ENCODE results near the gene PIP4K2C. TPM values are rescaled to one million over a fixed set of nuclear protein-coding genes. Genes with fewer than 3 reads are reported as not detected.

The PIP4K2C gene
- total RNA-seq, 1 experiment from 2014 or later: 37.1 TPM

DNA sequence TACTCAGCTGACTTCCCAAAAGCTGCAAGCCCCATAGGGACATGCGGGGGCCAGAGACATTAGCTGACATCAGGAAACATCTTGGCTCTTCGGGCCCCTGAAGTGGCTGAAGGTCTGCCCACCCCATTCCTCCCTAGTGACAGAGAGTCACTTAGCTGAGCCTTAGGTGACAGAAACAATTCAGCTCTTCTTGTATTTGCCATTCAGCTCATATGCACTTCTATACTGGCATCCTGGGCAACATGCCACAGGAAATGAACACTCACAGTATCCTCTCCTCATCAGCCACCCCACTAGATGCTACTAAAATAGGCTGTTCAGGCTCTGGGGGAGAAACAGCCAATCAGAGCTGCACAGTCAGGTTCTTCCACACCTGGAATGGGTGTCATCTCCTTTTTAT, 47.4 kb upstream of the PIP4K2C start:
- H3K9me3 ChIP-seq (ENCODE audit: control insufficient read depth, low read depth, low read length): no peaks in the 10 kb centered on the region
- Mint-ChIP-seq H3K9me3 (no peaks in the 10 kb centered on the region), H3K27me3 (ENCODE audit: low read depth) (peaks cover 8% of the 10 kb centered on the region), H3K4me1 (peaks cover 17 to 23% of the 10 kb centered on the region in 2 experiments), H3K27ac (peak overlapping the region in 1 of 3 experiments; percentile 57; a peak in 1 of 7 replicates), H3K36me3 (ENCODE audit: insufficient read depth in 1 of 3, low read depth in 3 of 3) (peaks cover 0 to 41% (median 32%) of the 10 kb centered on the region in 3 experiments; a peak in 6 of 7 replicates), H3K4me3 (no peak overlapping the region; a peak in 1 of 5 replicates)
- H2BK20ac ChIP-seq (ENCODE audit: low read depth, low read length, poor library complexity, severe bottlenecking): no peak overlapping the region
- no peak overlapping the region for H3K4me2 ChIP-seq (ENCODE audit: insufficient read depth, insufficient read length, low read length)
- H3K27me3 ChIP-seq (ENCODE audit: insufficient read depth, low read length): no peaks in the 10 kb centered on the region; the same call in 1 of the 2 replicates
- no CpG with 5 or more reads among the region's 2 CpGs for WGBS (ENCODE audit: extremely low coverage, insufficient read length, low lambda C conversion rate)
- no peak overlapping the region for H2AFZ ChIP-seq (ENCODE audit: low read length)
- H2BK5ac ChIP-seq (ENCODE audit: insufficient read length, low read length): no peak overlapping the region
- no peaks in the 10 kb centered on the region for H4K20me1 ChIP-seq (ENCODE audit: control insufficient read depth, insufficient read depth, insufficient read length)
- no peak overlapping the region for H3K23ac ChIP-seq (ENCODE audit: insufficient read length, low read depth, low read length)
- H4K8ac ChIP-seq (replicated peaks; ENCODE audit: insufficient read length, low read depth, low read length): no peak overlapping the region
- no peak overlapping the region for H3K14ac ChIP-seq (ENCODE audit: insufficient read depth, low read length)
- no peak overlapping the region for H3K56ac ChIP-seq (ENCODE audit: insufficient read length, low read depth, low read length)
- no peak overlapping the region for H4K91ac ChIP-seq (ENCODE audit: insufficient read length, low read depth, low read length)
- no peaks in the 10 kb centered on the region; the same call in 1 of the 2 replicates for H3K79me2 ChIP-seq (ENCODE audit: insufficient read depth, low read length)
- H3K9ac ChIP-seq (ENCODE audit: extremely low read depth, insufficient read length, low read length): no peak overlapping the region
- DNase-seq: no peak
- no peak overlapping the region for H2BK120ac ChIP-seq (ENCODE audit: low read depth, low read length, poor library complexity, severe bottlenecking)
- peaks cover 7% of the 10 kb centered on the region for H3K4me1 ChIP-seq (ENCODE audit: insufficient read depth, low read length)
- H2BK12ac ChIP-seq (ENCODE audit: insufficient read length, low read depth, low read length): no peak overlapping the region
- TF ChIP-seq, protein P1, sequence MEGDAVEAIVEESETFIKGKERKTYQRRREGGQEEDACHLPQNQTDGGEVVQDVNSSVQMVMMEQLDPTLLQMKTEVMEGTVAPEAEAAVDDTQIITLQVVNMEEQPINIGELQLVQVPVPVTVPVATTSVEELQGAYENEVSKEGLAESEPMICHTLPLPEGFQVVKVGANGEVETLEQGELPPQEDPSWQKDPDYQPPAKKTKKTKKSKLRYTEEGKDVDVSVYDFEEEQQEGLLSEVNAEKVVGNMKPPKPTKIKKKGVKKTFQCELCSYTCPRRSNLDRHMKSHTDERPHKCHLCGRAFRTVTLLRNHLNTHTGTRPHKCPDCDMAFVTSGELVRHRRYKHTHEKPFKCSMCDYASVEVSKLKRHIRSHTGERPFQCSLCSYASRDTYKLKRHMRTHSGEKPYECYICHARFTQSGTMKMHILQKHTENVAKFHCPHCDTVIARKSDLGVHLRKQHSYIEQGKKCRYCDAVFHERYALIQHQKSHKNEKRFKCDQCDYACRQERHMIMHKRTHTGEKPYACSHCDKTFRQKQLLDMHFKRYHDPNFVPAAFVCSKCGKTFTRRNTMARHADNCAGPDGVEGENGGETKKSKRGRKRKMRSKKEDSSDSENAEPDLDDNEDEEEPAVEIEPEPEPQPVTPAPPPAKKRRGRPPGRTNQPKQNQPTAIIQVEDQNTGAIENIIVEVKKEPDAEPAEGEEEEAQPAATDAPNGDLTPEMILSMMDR (conservative IDR thresholded peaks at IDR 0.05): no peak
- H2BK15ac ChIP-seq (ENCODE audit: low read depth, low read length): no peak overlapping the region
- H3K27ac ChIP-seq (ENCODE audit: insufficient read length, low read depth, low read length): no peak overlapping the region
- no peak overlapping the region for H3K4ac ChIP-seq (ENCODE audit: low read depth, low read length)
- H3K23me2 ChIP-seq (ENCODE audit: insufficient read length, low read depth, low read length, poor library complexity, severe bottlenecking): peaks cover 6% of the 10 kb centered on the region
- peaks cover 14% of the 10 kb centered on the region for H3K79me1 ChIP-seq (ENCODE audit: insufficient read depth, low read depth, low read length, poor library complexity, severe bottlenecking)
- H3T11ph ChIP-seq (ENCODE audit: low read length): no peak overlapping the region
- no peak overlapping the region for H2AK5ac ChIP-seq (ENCODE audit: insufficient read length, low read length)
- no peak overlapping the region for H3K18ac ChIP-seq (ENCODE audit: insufficient read length, low read depth, low read length)
- no peak overlapping the region for H4K5ac ChIP-seq (ENCODE audit: insufficient read length, low read depth, low read length)

Data from H9 (cell line).